Kidney (tissue), 14 donors: ENCODE measurements around the gene PLRG1. TPM values are rescaled to one million over a fixed set of nuclear protein-coding genes. Genes with fewer than 3 reads are reported as not detected.

ENCODE experiments used
- DNase-seq, 5 donors: peaks; one replicate each; pipeline ENCODE4 v3.0.0-alpha.2; 2013 to 2020
- FAIRE-seq: peaks from 2 replicates; lab custom pipeline; 2012; peaks lifted over from hg19 to GRCh38; lab: Jason Lieb, UNC
- H3K27ac ChIP-seq, 2 donors: one replicate each; pipeline ENCODE4 v1.7.0; 2013; ENCODE audit warnings: low read depth in 2 of 2, low read length in 2 of 2, inconsistent platforms in 1 of 2
- H3K27me3 ChIP-seq: one replicate; pipeline ENCODE4 v1.7.1; 2013; ENCODE audit warnings: low read length, inconsistent platforms; ENCODE audit not compliant: control insufficient read depth, insufficient read depth
- H3K36me3 ChIP-seq, 3 donors: one replicate each; pipeline versions ENCODE4 v1.7.0 to v1.7.1; 2013; ENCODE audit warnings: low read length in 3 of 3, control low read depth in 1 of 3, inconsistent platforms in 1 of 3; ENCODE audit not compliant: insufficient read depth in 3 of 3, control insufficient read depth in 2 of 3
- H3K4me1 ChIP-seq, 3 donors: one replicate each; pipeline versions ENCODE4 v1.7.0 to v1.7.1; 2013; ENCODE audit warnings: low read length in 3 of 3, inconsistent platforms in 1 of 3, low read depth in 1 of 3; ENCODE audit not compliant: control insufficient read depth in 2 of 3, insufficient read depth in 2 of 3
- H3K4me3 ChIP-seq, 3 donors: one replicate each; pipeline versions ENCODE4 v1.7.0 to v1.8.1; 2013; ENCODE audit warnings: low read length in 3 of 3, control low read depth in 1 of 3, inconsistent platforms in 1 of 3
- H3K9ac ChIP-seq, 3 donors: one replicate each; pipeline versions ENCODE4 v1.7.0 to v1.7.1; 2013; ENCODE audit warnings: low read length in 3 of 3, control low read depth in 1 of 3, inconsistent platforms in 1 of 3
- H3K9me3 ChIP-seq, 3 donors: one replicate each; pipeline versions ENCODE4 v1.7.0 to v1.7.1; 2013; ENCODE audit warnings: low read length in 3 of 3, control low read depth in 1 of 3, inconsistent platforms in 1 of 3; ENCODE audit not compliant: control insufficient read depth in 2 of 3, insufficient read depth in 1 of 3
- intact Hi-C: fragments of 100-400 bp; cut with DNase I; formaldehyde crosslinking; loops from one replicate; pipeline ENCODE4 v1.11.1; 2022
- polyA plus RNA-seq: library from polyadenylated mRNA; stranded (reverse); fragments of 350-450 nt; fragmentation: Illumina TruSeq; extraction: RNeasy Lipid Tissue Mini Kit (QIAGEN cat#74804); gene quantifications from one replicate; pipeline ENCODE4 v1.2.3, GENCODE V29; 2014; ENCODE audit warnings: low read depth, low replicate concordance; ENCODE audit not compliant: insufficient read depth
- total RNA-seq: library from RNA; stranded (reverse); fragmentation: NEBNext Ultra II Directional; extraction: Animal tissue kit (Norgen Biotek cat#: 25700); gene quantifications from one replicate; pipeline ENCODE4 v1.2.1, GENCODE V29; 2021
- TF ChIP-seq, protein P1 (sequence below): IDR thresholded peaks from 3 replicates; pipeline ENCODE4 v1.5.1; 2012; ENCODE audit warnings: mild to moderate bottlenecking, moderate library complexity, borderline replicate concordance; ENCODE audit not compliant: insufficient read depth; ENCODE audit errors: extremely low read depth
- donor health status: control.
- donor health status: control.
- donor health status: control.
- donor health status: control.
- donor health status: control.
- donor health status: DM: yes; HTN: yes; CAD: no.
- donor health status: Normal renal cell carcinoma (clear cell type).

PLRG1 gene
- total and polyA plus RNA-seq, 2 donors from 2014 or later: 54.6 to 69.7 TPM

DNA sequence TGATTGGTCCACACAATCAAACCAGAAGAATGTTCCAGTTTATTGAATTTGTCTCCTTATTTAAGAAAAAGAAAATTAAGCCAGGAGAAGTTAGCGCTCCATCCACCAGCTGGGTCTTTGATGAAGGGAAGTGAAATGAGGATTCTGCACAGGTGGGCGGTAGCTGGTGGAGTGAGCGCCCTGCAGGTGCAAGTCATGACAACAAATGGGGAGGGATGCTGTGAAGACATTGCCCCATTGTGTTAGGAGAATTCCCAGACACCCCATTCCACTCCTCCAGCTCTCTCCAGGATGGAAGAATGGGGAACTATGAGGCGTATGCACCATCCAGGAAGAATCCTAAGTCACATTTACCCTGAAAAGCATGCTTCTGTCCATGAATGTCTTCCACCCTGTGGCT lies 22.9 kb downstream of the PLRG1 start:
- no peaks in the 10 kb centered on the region for H3K4me1 ChIP-seq
- intact Hi-C loops: no loop called here
- no peaks in the 10 kb centered on the region for H3K27me3 ChIP-seq
- no peak for FAIRE-seq
- no peak overlapping the region for H3K4me3 ChIP-seq
- TF ChIP-seq, protein P1, sequence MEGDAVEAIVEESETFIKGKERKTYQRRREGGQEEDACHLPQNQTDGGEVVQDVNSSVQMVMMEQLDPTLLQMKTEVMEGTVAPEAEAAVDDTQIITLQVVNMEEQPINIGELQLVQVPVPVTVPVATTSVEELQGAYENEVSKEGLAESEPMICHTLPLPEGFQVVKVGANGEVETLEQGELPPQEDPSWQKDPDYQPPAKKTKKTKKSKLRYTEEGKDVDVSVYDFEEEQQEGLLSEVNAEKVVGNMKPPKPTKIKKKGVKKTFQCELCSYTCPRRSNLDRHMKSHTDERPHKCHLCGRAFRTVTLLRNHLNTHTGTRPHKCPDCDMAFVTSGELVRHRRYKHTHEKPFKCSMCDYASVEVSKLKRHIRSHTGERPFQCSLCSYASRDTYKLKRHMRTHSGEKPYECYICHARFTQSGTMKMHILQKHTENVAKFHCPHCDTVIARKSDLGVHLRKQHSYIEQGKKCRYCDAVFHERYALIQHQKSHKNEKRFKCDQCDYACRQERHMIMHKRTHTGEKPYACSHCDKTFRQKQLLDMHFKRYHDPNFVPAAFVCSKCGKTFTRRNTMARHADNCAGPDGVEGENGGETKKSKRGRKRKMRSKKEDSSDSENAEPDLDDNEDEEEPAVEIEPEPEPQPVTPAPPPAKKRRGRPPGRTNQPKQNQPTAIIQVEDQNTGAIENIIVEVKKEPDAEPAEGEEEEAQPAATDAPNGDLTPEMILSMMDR: no peak
- H3K9ac ChIP-seq: no peak overlapping the region
- no peak for DNase-seq
- H3K9me3 ChIP-seq: no peaks in the 10 kb centered on the region
- no peak overlapping the region for H3K27ac ChIP-seq
- H3K36me3 ChIP-seq: no peaks in the 10 kb centered on the region

DNA sequence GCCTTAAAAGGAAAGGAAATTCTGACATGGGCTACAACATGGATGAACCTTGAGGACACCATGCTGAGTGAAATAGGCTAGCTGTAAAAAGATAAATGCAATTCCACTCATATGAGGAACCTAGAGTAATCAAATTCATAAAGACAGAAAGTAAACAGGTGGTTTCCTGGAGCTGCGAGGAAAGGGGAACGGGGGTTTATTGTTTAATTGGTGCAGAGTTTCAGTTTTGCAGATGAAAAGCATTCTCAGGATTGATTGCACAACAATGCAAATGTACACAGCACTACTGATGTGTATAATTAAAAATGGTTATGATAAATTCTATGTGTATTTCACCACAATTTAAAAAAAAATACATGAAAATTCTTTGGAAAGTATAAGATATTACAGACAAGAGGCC lies 24.0 kb downstream of the PLRG1 start:
- Histone ChIP-seq H3K9ac (no peak overlapping the region), H3K27me3 (no peaks in the 10 kb centered on the region), H3K4me1 (no peaks in the 10 kb centered on the region), H3K9me3 (no peaks in the 10 kb centered on the region), H3K4me3 (no peak overlapping the region), H3K36me3 (no peaks in the 10 kb centered on the region), H3K27ac (no peak overlapping the region)
- intact Hi-C loops: no loop called here
- no peak for DNase-seq
- TF ChIP-seq, protein P1: no peak
- no peak for FAIRE-seq

DNA sequence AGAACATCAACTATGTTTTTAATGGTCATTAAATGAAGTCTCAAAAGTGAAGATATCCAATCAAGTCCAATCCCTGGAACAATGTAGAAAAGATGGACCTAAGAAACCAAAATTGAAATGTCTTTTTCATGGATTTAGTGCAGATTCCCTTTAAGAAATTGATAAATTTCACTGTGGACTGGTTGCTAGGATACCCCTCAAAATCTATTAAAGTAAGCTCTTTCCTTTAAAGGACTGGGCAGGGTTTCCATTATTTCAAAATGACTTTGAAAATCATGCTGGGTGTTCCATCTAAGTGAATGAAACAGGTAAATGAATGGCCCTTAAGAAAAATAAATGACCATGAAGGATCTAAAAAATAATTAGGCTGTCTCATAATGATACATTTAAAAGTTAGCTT lies 28.6 kb downstream of the PLRG1 start:
- no peak overlapping the region for H3K4me3 ChIP-seq
- H3K9ac ChIP-seq: no peak overlapping the region
- TF ChIP-seq, protein P1: no peak
- H3K36me3 ChIP-seq: no peaks in the 10 kb centered on the region
- H3K9me3 ChIP-seq: no peaks in the 10 kb centered on the region
- H3K27ac ChIP-seq: no peak overlapping the region
- FAIRE-seq (no peak), DNase-seq (no peak)
- H3K27me3 ChIP-seq: no peaks in the 10 kb centered on the region
- intact Hi-C loops: no loop called here
- H3K4me1 ChIP-seq: no peaks in the 10 kb centered on the region

DNA sequence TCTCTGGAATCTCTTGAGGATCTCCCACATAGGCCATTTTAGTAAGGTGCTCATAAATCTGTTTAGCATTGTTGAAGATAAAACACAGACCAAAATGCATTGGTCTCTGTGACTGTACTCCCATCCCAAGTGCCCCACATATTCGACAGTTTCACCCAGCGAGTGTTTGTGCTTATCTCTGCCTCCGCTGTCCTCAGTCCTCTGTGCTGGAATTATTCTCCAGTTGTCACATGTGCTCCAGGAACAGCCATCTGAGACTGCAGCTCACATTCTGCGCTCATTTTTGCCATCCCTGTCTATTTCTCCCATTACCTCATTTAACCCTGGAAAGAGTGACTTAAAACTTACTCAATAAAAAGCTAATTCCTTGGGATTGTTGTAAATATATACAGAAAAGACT lies 31.0 kb downstream of the PLRG1 start:
- TF ChIP-seq, protein P1: no peak
- H3K4me3 ChIP-seq: no peak overlapping the region
- intact Hi-C loops: no loop called here
- DNase-seq (no peak), FAIRE-seq (no peak)
- H3K27ac ChIP-seq: no peak overlapping the region
- no peak overlapping the region for H3K9ac ChIP-seq
- no peaks in the 10 kb centered on the region for H3K4me1 ChIP-seq
- no peaks in the 10 kb centered on the region for H3K36me3 ChIP-seq
- H3K27me3 ChIP-seq: no peaks in the 10 kb centered on the region
- no peaks in the 10 kb centered on the region for H3K9me3 ChIP-seq
